GM12878 (cell line): ENCODE data around the gene HSD11B1L. TPM values are rescaled to one million over a fixed set of nuclear protein-coding genes. Genes with fewer than 3 reads are reported as not detected.

Experiments used
- ATAC-seq: fragments of 200-7000 bp; cut with Tn5 transposase; 3 replicates; pipeline ENCODE4 v1.9.1; 2020; ENCODE audit warnings: mild to moderate bottlenecking, moderate library complexity
- BruUV-seq: library from RNA; stranded (reverse); fragments of 400-500 nt; replicated peaks from 2 replicates; lab custom pipeline; 2021; lab: Mats Ljungman, UMichigan
- CTCF ChIA-PET: fragments of 300-600 bp; sonication (Branson Sonifier 250); formaldehyde crosslinking; extraction: SDS; loops from one replicate; lab custom pipeline; 2021; ENCODE audit warnings: inconsistent platforms; lab: Yijun Ruan, JAX
- POLR2A ChIA-PET: fragments of 350-600 bp; formaldehyde crosslinking; extraction: SDS; loops from one replicate; lab custom pipeline; 2021; ENCODE audit warnings: inconsistent platforms; lab: Charles Lee
- RAD21 ChIA-PET: fragments of 300-600 bp; sonication (Branson Sonifier 250); formaldehyde crosslinking; loops from one replicate; lab custom pipeline; 2023; ENCODE audit warnings: antibody characterized with exemption; ENCODE audit not compliant: unreplicated experiment; lab: Charles Lee
- SMC1A ChIA-PET: fragments of 300-600 bp; sonication (Branson Sonifier 250); formaldehyde crosslinking; loops from one replicate; lab custom pipeline; 2023; ENCODE audit not compliant: unreplicated experiment, uncharacterized antibody; lab: Charles Lee
- DNase-seq: peaks from one replicate; pipeline ENCODE4 v3.0.0-alpha.2; 2011; ENCODE audit warnings: low read depth, low spot score
- FAIRE-seq: peaks from 3 replicates; lab custom pipeline; 2011; peaks lifted over from hg19 to GRCh38; lab: Jason Lieb, UNC
- H2AFZ ChIP-seq: 2 replicates; pipeline ENCODE4 v1.6.0; 2011; ENCODE audit warnings: low read depth, low read length, control low read depth; ENCODE audit not compliant: control insufficient read depth
- H3K27ac ChIP-seq: 2 replicates; pipeline ENCODE4 v1.5.1; 2011; ENCODE audit warnings: control low read depth; ENCODE audit not compliant: control insufficient read depth, insufficient read depth
- H3K27me3 ChIP-seq, 2 experiments: replicated peaks in 1 of 2; 2 replicates each; pipeline versions ENCODE4 v1.6.0 to v1.6.1; 2011; ENCODE audit warnings: low read length in 1 of 2; ENCODE audit not compliant: control insufficient read depth in 2 of 2, insufficient read depth in 2 of 2
- H3K36me3 ChIP-seq, 2 experiments: 2 replicates each; pipeline ENCODE4 v1.5.1; 2011; ENCODE audit warnings: low read length in 1 of 2; ENCODE audit not compliant: control insufficient read depth in 2 of 2, insufficient read depth in 2 of 2
- H3K4me1 ChIP-seq: 2 replicates; pipeline ENCODE4 v1.6.1; 2011; ENCODE audit warnings: mild to moderate bottlenecking, low read length, moderate library complexity, mixed read lengths; ENCODE audit not compliant: control insufficient read depth, insufficient read depth
- H3K4me2 ChIP-seq: 2 replicates; pipeline ENCODE4 v1.6.0; 2011; ENCODE audit warnings: control low read depth; ENCODE audit not compliant: control insufficient read depth, insufficient read depth
- H3K4me3 ChIP-seq: fragments of 200-600 bp; sonication (generic); 2 replicates; pipeline ENCODE4 v1.5.1; 2016
- H3K79me2 ChIP-seq: 2 replicates; pipeline ENCODE4 v1.6.0; 2011; ENCODE audit warnings: low read length; ENCODE audit not compliant: control insufficient read depth, insufficient read depth
- H3K9ac ChIP-seq: 2 replicates; pipeline ENCODE4 v1.8.0; 2011; ENCODE audit warnings: low read length, control low read depth, mixed read lengths; ENCODE audit not compliant: control insufficient read depth, insufficient read depth
- H3K9me3 ChIP-seq: replicated peaks from 3 replicates; pipeline ENCODE4 v1.5.1; 2011; ENCODE audit warnings: mild to moderate bottlenecking, low read length; ENCODE audit not compliant: control insufficient read depth, insufficient read depth
- H4K20me1 ChIP-seq: 2 replicates; pipeline ENCODE4 v1.6.0; 2011; ENCODE audit not compliant: control insufficient read depth, insufficient read depth
- CBX3 ChIP-seq: fragments of 200-600 bp; sonication (generic); IDR thresholded peaks from 2 replicates; pipeline ENCODE4 v1.6.1; 2016; ENCODE audit warnings: low read depth, borderline replicate concordance
- CBX5 ChIP-seq: sonication (generic); IDR thresholded peaks from 2 replicates; pipeline ENCODE4 v1.6.1; 2016; ENCODE audit warnings: low read depth, moderate library complexity, mild to moderate bottlenecking, inconsistent platforms
- FOXK2 ChIP-seq: fragments of 450-650 bp; IDR thresholded peaks from 2 replicates; pipeline ENCODE4 v1.6.1; 2017; ENCODE audit warnings: mild to moderate bottlenecking, moderate library complexity
- HCFC1 ChIP-seq: fragments of 150-350 bp; IDR thresholded peaks from 2 replicates; pipeline ENCODE4 v1.6.1; 2014; ENCODE audit warnings: low read length
- MXI1 ChIP-seq: fragments of 150-350 bp; IDR thresholded peaks from 2 replicates; pipeline ENCODE4 v1.6.1; 2011; ENCODE audit warnings: low read depth, mild to moderate bottlenecking, inconsistent platforms, low read length, improper control_type of control experiment
- RB1 ChIP-seq: fragments of 450-650 bp; formaldehyde crosslinking; IDR thresholded peaks from 2 replicates; pipeline ENCODE4 v1.6.1; 2017; ENCODE audit warnings: mild to moderate bottlenecking, borderline replicate concordance
- STAT3 ChIP-seq: IDR thresholded peaks from 2 replicates; pipeline ENCODE4 v1.6.1; 2011; ENCODE audit warnings: low read depth, low read length, improper control_type of control experiment
- SUZ12 ChIP-seq: fragments of 200-600 bp; sonication (generic); IDR thresholded peaks from one replicate; pipeline ENCODE4 v1.6.1; 2018; ENCODE audit warnings: antibody characterized with exemption, mild to moderate bottlenecking; ENCODE audit not compliant: unreplicated experiment
- TBL1XR1 ChIP-seq: IDR thresholded peaks from 2 replicates; pipeline ENCODE4 v1.6.1; 2012; ENCODE audit warnings: low read depth, low read length, improper control_type of control experiment
- ZZZ3 ChIP-seq: IDR thresholded peaks from 2 replicates; pipeline ENCODE4 v1.6.1; 2011; ENCODE audit warnings: low read depth; ENCODE audit not compliant: control insufficient read depth, insufficient read length
- WGBS: methylation state at CpG from one replicate; pipeline ENCODE4 v1.1.6; 2016; ENCODE audit warnings: low lambda C conversion rate; ENCODE audit not compliant: insufficient replicate concordance, insufficient coverage; ENCODE audit errors: missing lambda C conversion rate; 5-methylcytosine and 5-hydroxymethylcytosine counted together
- in situ Hi-C: fragments of 300-500 bp; cut with MboI; formaldehyde crosslinking; loops from 9 replicates; pipeline ENCODE4 v1.14.3; 2018; ENCODE audit warnings: mixed read lengths
- intact Hi-C: fragments of 100-400 bp; cut with micrococcal nuclease; formaldehyde crosslinking; loops from one replicate; pipeline ENCODE4 v1.14.2; 2022; ENCODE audit not compliant: unreplicated experiment
- polyA plus RNA-seq, 11 experiments: library from polyadenylated mRNA; depleted of rRNA in 4 of 11; unstranded in 6 of 11; stranded (reverse) in 5 of 11; fragments of >200 nt; fragmentation: Nextera tagmentation in 4 of 11; fragmentation: Illumina TruSeq in 1 of 11; extraction: Ambion mirVana in 4 of 11; extraction: Trizol in 1 of 11; gene quantifications; 1 replicate in 1 of 11; 2 replicates in 10 of 11; pipeline versions ENCODE4 v1.2.1 to v1.2.3, GENCODE V29; 2011 to 2016; ENCODE audit warnings: inconsistent platforms in 2 of 11, missing spikeins in 2 of 11, low read depth in 1 of 11
- total RNA-seq, 4 experiments: library from RNA; depleted of rRNA in 3 of 4; stranded (reverse); fragments of >200 nt in 3 of 4; fragmentation: Illumina TruSeq in 1 of 4; extraction: Trizol in 1 of 4; gene quantifications; 2 replicates each; pipeline versions ENCODE4 v1.2.1 to v1.2.3, GENCODE V29; 2013 to 2021
- TF ChIP-seq, protein P1 (sequence below): fragments of 450-650 bp; IDR thresholded peaks from 2 replicates; pipeline ENCODE4 v1.6.1; 2017; ENCODE audit warnings: antibody characterized with exemption, mild to moderate bottlenecking, moderate library complexity
- TF ChIP-seq, protein P2 (sequence below): fragments of 150-350 bp; IDR thresholded peaks from 2 replicates; pipeline ENCODE4 v1.6.1; 2016; ENCODE audit warnings: low read depth, low read length

Gene HSD11B1L
- total and polyA plus RNA-seq, 10 of the 15 experiments (the other 5 are each of a cell fraction or from before 2014, with no cell fraction given), result 0.29 to 1.8 (median 1.1) TPM; not detected in 1

DNA sequence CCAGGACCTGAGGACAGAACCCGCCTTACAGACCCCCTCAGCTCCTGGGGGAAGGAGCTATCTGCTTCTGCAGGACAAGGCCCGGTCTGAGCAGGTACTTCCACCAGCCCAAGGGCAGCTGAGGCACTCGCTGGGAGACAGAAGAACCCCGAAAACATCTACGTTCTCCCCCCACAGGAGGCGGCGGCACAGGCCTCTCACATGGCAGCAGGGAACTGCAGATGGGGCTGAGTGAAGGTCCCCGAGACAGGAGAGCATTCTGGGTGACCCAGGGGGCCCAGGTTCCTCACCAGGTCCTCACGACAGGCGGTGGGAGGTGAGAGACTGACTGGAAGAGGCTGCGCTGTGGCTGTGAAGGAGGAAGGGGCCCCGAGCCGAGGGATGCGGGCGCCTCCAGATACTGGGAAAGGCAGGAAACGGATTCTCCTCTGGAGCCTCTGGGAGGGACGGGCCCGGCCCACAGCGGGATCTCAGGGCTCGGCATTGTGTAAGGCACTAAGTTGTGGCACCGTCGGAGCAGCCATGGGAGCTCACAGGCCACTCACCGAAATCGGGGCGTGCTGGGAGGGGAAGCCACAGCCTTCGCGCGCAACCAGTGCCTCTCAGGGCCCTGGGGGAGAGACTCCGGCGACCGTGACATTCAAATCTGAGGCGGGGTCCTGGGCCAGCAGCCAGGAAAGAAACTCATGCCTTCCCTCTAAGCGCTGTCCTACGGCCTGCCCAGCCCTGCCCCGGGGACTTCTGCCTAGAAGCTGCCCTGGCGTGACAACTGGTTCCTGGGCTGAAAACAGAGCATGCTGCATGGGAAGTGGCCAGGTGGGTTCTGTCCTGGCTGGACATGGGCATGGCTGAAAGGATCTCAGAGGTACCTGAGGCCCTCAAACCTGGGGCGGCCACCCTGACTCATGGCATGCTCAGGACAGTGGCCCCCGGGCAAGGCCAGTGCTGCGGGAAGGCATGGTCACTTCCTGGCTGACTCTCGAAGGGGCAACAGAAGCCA lies 23.3 kb downstream of the HSD11B1L start:
- ChIA-PET SMC1A (no interaction called here), RAD21 (no interaction called here), POLR2A (interaction anchor here (0.5 kb wide), 1 partner anchor 11 kb away, joined by 3 read pairs; no protein-coding TSS in a partner anchor), CTCF (no interaction called here)
- in situ Hi-C loops, result no loop called here
- TF ChIP-seq, protein P1, sequence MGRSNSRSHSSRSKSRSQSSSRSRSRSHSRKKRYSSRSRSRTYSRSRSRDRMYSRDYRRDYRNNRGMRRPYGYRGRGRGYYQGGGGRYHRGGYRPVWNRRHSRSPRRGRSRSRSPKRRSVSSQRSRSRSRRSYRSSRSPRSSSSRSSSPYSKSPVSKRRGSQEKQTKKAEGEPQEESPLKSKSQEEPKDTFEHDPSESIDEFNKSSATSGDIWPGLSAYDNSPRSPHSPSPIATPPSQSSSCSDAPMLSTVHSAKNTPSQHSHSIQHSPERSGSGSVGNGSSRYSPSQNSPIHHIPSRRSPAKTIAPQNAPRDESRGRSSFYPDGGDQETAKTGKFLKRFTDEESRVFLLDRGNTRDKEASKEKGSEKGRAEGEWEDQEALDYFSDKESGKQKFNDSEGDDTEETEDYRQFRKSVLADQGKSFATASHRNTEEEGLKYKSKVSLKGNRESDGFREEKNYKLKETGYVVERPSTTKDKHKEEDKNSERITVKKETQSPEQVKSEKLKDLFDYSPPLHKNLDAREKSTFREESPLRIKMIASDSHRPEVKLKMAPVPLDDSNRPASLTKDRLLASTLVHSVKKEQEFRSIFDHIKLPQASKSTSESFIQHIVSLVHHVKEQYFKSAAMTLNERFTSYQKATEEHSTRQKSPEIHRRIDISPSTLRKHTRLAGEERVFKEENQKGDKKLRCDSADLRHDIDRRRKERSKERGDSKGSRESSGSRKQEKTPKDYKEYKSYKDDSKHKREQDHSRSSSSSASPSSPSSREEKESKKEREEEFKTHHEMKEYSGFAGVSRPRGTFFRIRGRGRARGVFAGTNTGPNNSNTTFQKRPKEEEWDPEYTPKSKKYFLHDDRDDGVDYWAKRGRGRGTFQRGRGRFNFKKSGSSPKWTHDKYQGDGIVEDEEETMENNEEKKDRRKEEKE, result no peak
- TF ChIP-seq TBL1XR1 (no peak), MXI1 (no peak), STAT3 (no peak), CBX5 (no peak), FOXK2 (no peak), HCFC1 (no peak), ZZZ3 (no peak), RB1 (no peak), CBX3 (no peak), SUZ12 (no peak)
- TF ChIP-seq, protein P2, sequence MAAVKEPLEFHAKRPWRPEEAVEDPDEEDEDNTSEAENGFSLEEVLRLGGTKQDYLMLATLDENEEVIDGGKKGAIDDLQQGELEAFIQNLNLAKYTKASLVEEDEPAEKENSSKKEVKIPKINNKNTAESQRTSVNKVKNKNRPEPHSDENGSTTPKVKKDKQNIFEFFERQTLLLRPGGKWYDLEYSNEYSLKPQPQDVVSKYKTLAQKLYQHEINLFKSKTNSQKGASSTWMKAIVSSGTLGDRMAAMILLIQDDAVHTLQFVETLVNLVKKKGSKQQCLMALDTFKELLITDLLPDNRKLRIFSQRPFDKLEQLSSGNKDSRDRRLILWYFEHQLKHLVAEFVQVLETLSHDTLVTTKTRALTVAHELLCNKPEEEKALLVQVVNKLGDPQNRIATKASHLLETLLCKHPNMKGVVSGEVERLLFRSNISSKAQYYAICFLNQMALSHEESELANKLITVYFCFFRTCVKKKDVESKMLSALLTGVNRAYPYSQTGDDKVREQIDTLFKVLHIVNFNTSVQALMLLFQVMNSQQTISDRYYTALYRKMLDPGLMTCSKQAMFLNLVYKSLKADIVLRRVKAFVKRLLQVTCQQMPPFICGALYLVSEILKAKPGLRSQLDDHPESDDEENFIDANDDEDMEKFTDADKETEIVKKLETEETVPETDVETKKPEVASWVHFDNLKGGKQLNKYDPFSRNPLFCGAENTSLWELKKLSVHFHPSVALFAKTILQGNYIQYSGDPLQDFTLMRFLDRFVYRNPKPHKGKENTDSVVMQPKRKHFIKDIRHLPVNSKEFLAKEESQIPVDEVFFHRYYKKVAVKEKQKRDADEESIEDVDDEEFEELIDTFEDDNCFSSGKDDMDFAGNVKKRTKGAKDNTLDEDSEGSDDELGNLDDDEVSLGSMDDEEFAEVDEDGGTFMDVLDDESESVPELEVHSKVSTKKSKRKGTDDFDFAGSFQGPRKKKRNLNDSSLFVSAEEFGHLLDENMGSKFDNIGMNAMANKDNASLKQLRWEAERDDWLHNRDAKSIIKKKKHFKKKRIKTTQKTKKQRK, result no peak
- H4K20me1 ChIP-seq, result no peaks in the 10 kb centered on the region
- no peak for ATAC-seq
- FAIRE-seq, result no peak
- H3K27me3 ChIP-seq, result no peaks in the 10 kb centered on the region
- no peak overlapping the region for H2AFZ ChIP-seq
- 95% methylated on average over 40 of the region's 40 CpGs for WGBS
- no peaks in the 10 kb centered on the region for H3K79me2 ChIP-seq
- peaks cover 29 to 44% of the 10 kb centered on the region in 2 experiments for H3K36me3 ChIP-seq
- no peak overlapping the region for H3K27ac ChIP-seq
- H3K9me3 ChIP-seq, result no peaks in the 10 kb centered on the region; the same call in 2 of the 3 replicates
- DNase-seq, result no peak
- intact Hi-C loops, result no loop called here
- no peak overlapping the region for H3K4me3 ChIP-seq
- no peaks in the 10 kb centered on the region for H3K4me1 ChIP-seq
- no TSS peak for BruUV-seq
- H3K9ac ChIP-seq, result no peak overlapping the region
- H3K4me2 ChIP-seq, result no peak overlapping the region
